Suprapubic skin (tissue), 4 donors: ENCODE data around the gene PRR36. TPM values are rescaled to one million over a fixed set of nuclear protein-coding genes. Genes with fewer than 3 reads are reported as not detected.

Source experiments
- DNase-seq, 2 donors: peaks; one replicate each; pipeline ENCODE4 v3.0.0-alpha.2; 2019; ENCODE audit warnings: low spot score in 2 of 2
- H3K27ac ChIP-seq: fragments of 200-600 bp; sonication (generic); one replicate; pipeline ENCODE4 v1.5.1; 2019
- H3K27me3 ChIP-seq: fragments of 200-600 bp; sonication (generic); one replicate; pipeline ENCODE4 v1.5.1; 2019
- H3K36me3 ChIP-seq: fragments of 200-600 bp; sonication (generic); one replicate; pipeline ENCODE4 v1.5.1; 2019
- H3K4me1 ChIP-seq: fragments of 200-600 bp; sonication (generic); one replicate; pipeline ENCODE4 v1.5.1; 2019
- H3K4me3 ChIP-seq: fragments of 200-600 bp; sonication (generic); one replicate; pipeline ENCODE4 v1.5.1; 2019; ENCODE audit warnings: mild to moderate bottlenecking
- H3K9me3 ChIP-seq: fragments of 200-600 bp; sonication (generic); one replicate; pipeline ENCODE4 v1.5.1; 2019
- EP300 ChIP-seq: sonication (generic); formaldehyde crosslinking; IDR thresholded peaks from one replicate; pipeline ENCODE4 v1.6.1; 2017; ENCODE audit warnings: antibody characterized with exemption
- POLR2A ChIP-seq, 2 donors: fragments of 450-650 bp; IDR thresholded peaks; one replicate each; pipeline ENCODE4 v1.6.1; 2017; ENCODE audit warnings: antibody characterized with exemption in 2 of 2, mild to moderate bottlenecking in 2 of 2, moderate library complexity in 2 of 2
- POLR2AphosphoS5 ChIP-seq, 3 donors: sonication (generic); formaldehyde crosslinking; IDR thresholded peaks; one replicate each; pipeline ENCODE4 v1.6.1; 2017; ENCODE audit warnings: antibody characterized with exemption in 3 of 3
- WGBS: methylation state at CpG from one replicate; pipeline ENCODE4 v1.1.5; 2018; 5-methylcytosine and 5-hydroxymethylcytosine counted together
- total RNA-seq, 4 donors: library from RNA; depleted of rRNA; stranded (reverse); fragments of >200 nt; gene quantifications; one replicate each; pipeline ENCODE4 v1.1.0, GENCODE V29; 2016
- TF ChIP-seq, protein P1 (sequence below), 2 donors: fragments of 200-600 bp in 1 of 2; fragments of 450-650 bp in 1 of 2; sonication (generic) in 1 of 2; IDR thresholded peaks; one replicate each; pipeline ENCODE4 v1.5.1; 2016 to 2019; ENCODE audit warnings: antibody characterized with exemption in 2 of 2, mild to moderate bottlenecking in 1 of 2, moderate library complexity in 1 of 2

Gene PRR36
- total RNA-seq, 4 donors from 2014 or later: 0.26 to 1.1 (median 0.74) TPM

DNA sequence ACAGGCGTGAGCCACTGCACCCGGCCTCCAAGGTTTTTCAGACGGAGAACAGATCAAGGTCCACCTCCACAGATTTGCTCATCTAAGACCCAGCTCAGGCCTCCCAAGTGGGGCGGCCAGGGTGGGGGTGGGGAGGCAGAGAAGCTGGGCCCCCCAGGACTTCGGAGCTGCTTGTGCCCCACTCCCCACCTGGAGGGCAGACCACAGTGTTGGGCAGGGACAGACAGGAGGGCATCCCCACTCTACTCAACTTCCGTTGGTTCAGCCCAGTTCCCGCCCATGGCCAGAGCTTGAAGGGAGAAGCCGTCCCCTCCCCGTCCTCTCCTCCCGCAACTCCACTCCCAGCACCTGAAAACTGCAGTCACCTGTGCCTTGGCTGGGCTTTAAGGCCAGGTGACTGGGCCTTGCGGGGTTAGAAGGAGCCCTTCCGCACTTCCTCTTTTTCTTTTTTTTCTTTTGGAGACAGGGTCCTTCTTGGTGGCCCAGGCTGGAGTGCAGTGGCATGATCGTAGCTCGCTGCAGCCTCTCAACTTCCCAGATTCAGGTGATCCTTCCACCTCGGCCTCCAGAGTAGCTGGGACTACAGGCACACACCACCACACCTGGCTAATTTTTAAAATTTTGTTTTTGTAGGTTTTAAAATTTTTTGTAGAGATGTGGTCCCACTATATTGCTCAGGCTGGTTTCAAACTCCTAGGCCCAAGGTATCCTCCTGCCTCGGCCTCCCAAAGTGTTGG is 13.4 kb upstream of the PRR36 start:
- no peak for DNase-seq
- peaks cover 17% of the 10 kb centered on the region for H3K4me1 ChIP-seq
- peaks cover 10% of the 10 kb centered on the region for H3K27me3 ChIP-seq
- TF ChIP-seq POLR2AphosphoS5 (IDR thresholded peaks at IDR 0.05) (no peak), POLR2A (IDR thresholded peaks at IDR 0.05) (no peak)
- TF ChIP-seq, protein P1, sequence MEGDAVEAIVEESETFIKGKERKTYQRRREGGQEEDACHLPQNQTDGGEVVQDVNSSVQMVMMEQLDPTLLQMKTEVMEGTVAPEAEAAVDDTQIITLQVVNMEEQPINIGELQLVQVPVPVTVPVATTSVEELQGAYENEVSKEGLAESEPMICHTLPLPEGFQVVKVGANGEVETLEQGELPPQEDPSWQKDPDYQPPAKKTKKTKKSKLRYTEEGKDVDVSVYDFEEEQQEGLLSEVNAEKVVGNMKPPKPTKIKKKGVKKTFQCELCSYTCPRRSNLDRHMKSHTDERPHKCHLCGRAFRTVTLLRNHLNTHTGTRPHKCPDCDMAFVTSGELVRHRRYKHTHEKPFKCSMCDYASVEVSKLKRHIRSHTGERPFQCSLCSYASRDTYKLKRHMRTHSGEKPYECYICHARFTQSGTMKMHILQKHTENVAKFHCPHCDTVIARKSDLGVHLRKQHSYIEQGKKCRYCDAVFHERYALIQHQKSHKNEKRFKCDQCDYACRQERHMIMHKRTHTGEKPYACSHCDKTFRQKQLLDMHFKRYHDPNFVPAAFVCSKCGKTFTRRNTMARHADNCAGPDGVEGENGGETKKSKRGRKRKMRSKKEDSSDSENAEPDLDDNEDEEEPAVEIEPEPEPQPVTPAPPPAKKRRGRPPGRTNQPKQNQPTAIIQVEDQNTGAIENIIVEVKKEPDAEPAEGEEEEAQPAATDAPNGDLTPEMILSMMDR (IDR thresholded peaks at IDR 0.05): no peak
- no peaks in the 10 kb centered on the region for H3K36me3 ChIP-seq
- no peak overlapping the region for H3K27ac ChIP-seq
- no peaks in the 10 kb centered on the region for H3K9me3 ChIP-seq
- peak overlapping the region; percentile 57 for H3K4me3 ChIP-seq
- WGBS: 87% methylated on average over 16 of the region's 16 CpGs

DNA sequence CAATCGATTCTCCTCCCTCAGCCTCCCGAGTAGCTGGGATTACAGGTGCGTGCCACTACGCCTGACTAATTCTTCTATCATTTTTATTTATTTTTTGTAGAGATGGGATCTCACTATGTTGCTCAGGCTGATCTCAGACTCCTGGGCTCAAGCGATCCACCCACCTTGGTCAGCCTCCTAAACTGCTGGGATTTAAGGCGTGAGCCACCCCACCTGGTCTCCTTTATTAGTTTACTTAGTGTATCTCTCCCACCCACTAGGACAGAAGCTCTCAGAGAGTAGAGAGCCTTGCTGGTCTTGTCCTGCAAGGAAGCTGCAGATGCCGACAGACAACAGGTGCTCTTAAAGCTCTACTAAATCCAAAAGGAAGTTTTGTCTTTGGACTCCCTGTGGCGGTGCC is 11.6 kb upstream of the PRR36 start:
- no peaks in the 10 kb centered on the region for H3K9me3 ChIP-seq
- H3K27me3 ChIP-seq: peaks cover 10% of the 10 kb centered on the region
- DNase-seq: no peak
- no peak for TF ChIP-seq EP300
- TF ChIP-seq, protein P1 (IDR thresholded peaks at IDR 0.05): no peak
- TF ChIP-seq POLR2A (IDR thresholded peaks at IDR 0.05): no peak
- TF ChIP-seq POLR2AphosphoS5 (IDR thresholded peaks at IDR 0.05): no peak
- peaks cover 17% of the 10 kb centered on the region for H3K4me1 ChIP-seq
- no peak overlapping the region for H3K4me3 ChIP-seq
- no peak overlapping the region for H3K27ac ChIP-seq
- WGBS: 94% methylated on average over 8 of the region's 8 CpGs
- H3K36me3 ChIP-seq: no peaks in the 10 kb centered on the region

DNA sequence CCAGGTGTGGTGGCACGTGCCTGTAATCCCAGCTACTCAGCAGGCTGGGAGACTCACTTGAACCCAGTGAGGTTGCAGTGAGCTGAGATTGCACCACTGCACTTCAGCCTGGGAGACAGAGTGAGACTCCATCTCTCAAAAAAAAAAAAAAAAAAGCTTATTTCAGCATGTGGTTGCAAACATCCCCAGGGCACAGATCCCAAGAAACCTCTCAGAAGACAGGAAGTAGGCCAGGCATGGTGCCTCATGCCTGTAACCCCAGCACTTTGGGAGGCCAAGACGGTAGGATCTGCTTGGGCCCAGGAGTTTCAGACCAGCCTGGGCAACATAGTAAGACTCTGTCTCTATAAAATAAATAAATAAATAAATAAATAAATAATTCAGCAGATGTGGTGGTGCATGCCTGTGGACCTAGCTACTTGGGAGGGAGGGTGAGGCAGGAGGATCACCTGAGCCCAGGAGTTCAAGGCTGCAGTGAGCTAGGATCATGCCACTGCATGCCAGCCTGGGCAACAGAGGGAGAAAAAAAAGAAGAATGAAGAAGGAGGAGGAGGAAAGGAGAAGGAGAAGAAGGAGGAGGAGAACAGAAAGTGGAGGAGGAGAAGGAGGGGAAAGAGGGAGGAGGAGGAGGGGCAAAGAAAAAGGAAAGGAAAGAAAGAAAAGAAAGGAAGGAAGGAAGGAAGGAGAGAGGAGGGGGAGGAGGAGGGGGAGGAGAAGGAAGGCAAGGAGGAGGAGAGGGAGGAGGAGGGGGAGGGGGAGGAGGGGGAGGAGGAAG is 9.8 kb upstream of the PRR36 start:
- peaks cover 10% of the 10 kb centered on the region for H3K4me1 ChIP-seq
- no peaks in the 10 kb centered on the region for H3K36me3 ChIP-seq
- no peak for DNase-seq
- H3K9me3 ChIP-seq: no peaks in the 10 kb centered on the region
- 73% methylated on average over 2 of the region's 2 CpGs for WGBS
- H3K27me3 ChIP-seq: peaks cover 10% of the 10 kb centered on the region
- no peak overlapping the region for H3K27ac ChIP-seq
- H3K4me3 ChIP-seq: no peak overlapping the region
- TF ChIP-seq, protein P1 (IDR thresholded peaks at IDR 0.05): no peak
- TF ChIP-seq POLR2AphosphoS5 (IDR thresholded peaks at IDR 0.05): no peak
- TF ChIP-seq POLR2A (IDR thresholded peaks at IDR 0.05): no peak
- TF ChIP-seq EP300: no peak

- peaks cover 5% of the 10 kb centered on the region for H3K27me3 ChIP-seq
- H3K9me3 ChIP-seq: no peaks in the 10 kb centered on the region
- no peak for DNase-seq
- no peak overlapping the region for H3K4me3 ChIP-seq
- H3K36me3 ChIP-seq: no peaks in the 10 kb centered on the region
- no peak for TF ChIP-seq POLR2AphosphoS5 (IDR thresholded peaks at IDR 0.05)
- TF ChIP-seq POLR2A (IDR thresholded peaks at IDR 0.05): no peak
- no peak for TF ChIP-seq EP300
- TF ChIP-seq, protein P1 (IDR thresholded peaks at IDR 0.05): no peak
- no peak overlapping the region for H3K27ac ChIP-seq
- H3K4me1 ChIP-seq: peaks cover 3% of the 10 kb centered on the region
- WGBS: 77% methylated on average over 4 of the region's 4 CpGs
Observed at GRCh38 chr19:7883105-7883504, 8.9 kb upstream of the PRR36 start.

GRCh38 chr19:7881910-7882309 is 7.7 kb upstream of the PRR36 start:
- Histone ChIP-seq H3K9me3 (no peaks in the 10 kb centered on the region), H3K4me1 (no peaks in the 10 kb centered on the region), H3K36me3 (no peaks in the 10 kb centered on the region), H3K27ac (no peak overlapping the region), H3K27me3 (no peaks in the 10 kb centered on the region), H3K4me3 (no peak overlapping the region)
- TF ChIP-seq, protein P1 (IDR thresholded peaks at IDR 0.05): no peak
- TF ChIP-seq POLR2AphosphoS5 (IDR thresholded peaks at IDR 0.05) (no peak), POLR2A (IDR thresholded peaks at IDR 0.05) (no peak), EP300 (no peak)
- 92% methylated on average over 3 of the region's 3 CpGs for WGBS
- DNase-seq: no peak
